HepG2 (cell line): ENCODE measurements around the gene TIGAR. TPM values are rescaled to one million over a fixed set of nuclear protein-coding genes. Genes with fewer than 3 reads are reported as not detected.

ENCODE experiments used
- ARNT2 ChIP-seq: sonication (generic); formaldehyde crosslinking; IDR thresholded peaks from 2 replicates; pipeline ENCODE4 v1.8.0; 2022; ENCODE audit warnings: mild to moderate bottlenecking, low read depth, missing genetic modification reagents, moderate library complexity
- ELF3 ChIP-seq: IDR thresholded peaks from 2 replicates; pipeline ENCODE4 v1.6.1; 2016; ENCODE audit warnings: missing genetic modification reagents, missing compliant biosample characterization
- HOXA5 ChIP-seq: sonication (generic); formaldehyde crosslinking; IDR thresholded peaks from 2 replicates; pipeline ENCODE4 v1.4.0; 2020; ENCODE audit warnings: missing genetic modification reagents
- MTERF4 ChIP-seq: sonication (generic); formaldehyde crosslinking; IDR thresholded peaks from 2 replicates; pipeline ENCODE4 v1.8.0; 2023; ENCODE audit warnings: mild to moderate bottlenecking, missing genetic modification reagents
- MYPOP ChIP-seq: sonication (generic); formaldehyde crosslinking; IDR thresholded peaks from 2 replicates; pipeline ENCODE4 v1.8.1; 2023; ENCODE audit warnings: mild to moderate bottlenecking, moderate library complexity, missing genetic modification reagents
- SALL1 ChIP-seq: sonication (generic); formaldehyde crosslinking; IDR thresholded peaks from 2 replicates; pipeline ENCODE4 v1.8.0; 2022; ENCODE audit warnings: mild to moderate bottlenecking, missing genetic modification reagents
- SMC3 ChIP-seq: IDR thresholded peaks from 2 replicates; pipeline ENCODE4 v1.6.1; 2011; ENCODE audit warnings: low read length, improper control_type of control experiment
- THAP7 ChIP-seq: sonication (generic); formaldehyde crosslinking; IDR thresholded peaks from 2 replicates; pipeline ENCODE4 v1.8.1; 2023; ENCODE audit warnings: mild to moderate bottlenecking, missing genetic modification reagents
- WIZ ChIP-seq: sonication (generic); formaldehyde crosslinking; IDR thresholded peaks from 2 replicates; pipeline ENCODE4 v1.5.1; 2020; ENCODE audit warnings: mild to moderate bottlenecking, missing genetic modification reagents
- ZFP82 ChIP-seq: sonication (generic); formaldehyde crosslinking; IDR thresholded peaks from 2 replicates; pipeline ENCODE4 v1.5.1; 2020; ENCODE audit warnings: mild to moderate bottlenecking, missing genetic modification reagents, borderline replicate concordance
- ZNF224 ChIP-seq: sonication (generic); formaldehyde crosslinking; IDR thresholded peaks from 2 replicates; pipeline ENCODE4 v1.5.0; 2020; ENCODE audit warnings: mild to moderate bottlenecking, missing genetic modification reagents
- ZNF326 ChIP-seq: sonication (generic); formaldehyde crosslinking; IDR thresholded peaks from 2 replicates; pipeline ENCODE4 v1.4.0; 2020; ENCODE audit warnings: missing genetic modification reagents, borderline replicate concordance
- ZNF441 ChIP-seq: sonication (generic); formaldehyde crosslinking; IDR thresholded peaks from 2 replicates; pipeline ENCODE4 v1.7.0; 2021; ENCODE audit warnings: missing genetic modification reagents, borderline replicate concordance
- ZNF451 ChIP-seq: sonication (generic); formaldehyde crosslinking; IDR thresholded peaks from 2 replicates; pipeline ENCODE4 v1.5.0; 2020; ENCODE audit warnings: mild to moderate bottlenecking, missing genetic modification reagents
- ZNF589 ChIP-seq: sonication (generic); formaldehyde crosslinking; conservative IDR thresholded peaks from 2 replicates; pipeline ENCODE4 v1.8.0; 2022; ENCODE audit warnings: mild to moderate bottlenecking, moderate library complexity, missing genetic modification reagents
- ZNF652 ChIP-seq: IDR thresholded peaks from 2 replicates; pipeline ENCODE4 v1.6.1; 2016; ENCODE audit warnings: low read depth, borderline replicate concordance
- ZNF766 ChIP-seq: sonication (generic); formaldehyde crosslinking; IDR thresholded peaks from 2 replicates; pipeline ENCODE4 v1.5.0; 2020; ENCODE audit warnings: missing genetic modification reagents, borderline replicate concordance
- ZNF782 ChIP-seq: sonication (generic); formaldehyde crosslinking; IDR thresholded peaks from 2 replicates; pipeline ENCODE4 v1.4.0; 2020; ENCODE audit warnings: missing genetic modification reagents, mild to moderate bottlenecking, borderline replicate concordance
- polyA plus RNA-seq, 8 experiments: library from polyadenylated mRNA; depleted of rRNA in 3 of 8; stranded (reverse) in 7 of 8; unstranded in 1 of 8; fragments of >200 nt; fragmentation: Illumina TruSeq in 4 of 8; extraction: Trizol in 4 of 8; gene quantifications; 2 replicates each; pipeline versions ENCODE4 v1.2.1 to v1.2.3, GENCODE V29; 2011 to 2016; ENCODE audit warnings: low read depth in 4 of 8, missing spikeins in 1 of 8, mixed read lengths in 1 of 8; ENCODE audit not compliant: insufficient read depth in 1 of 8
- total RNA-seq, 5 experiments: library from RNA; depleted of rRNA; stranded (reverse); fragments of >200 nt; fragmentation: Illumina TruSeq; extraction: Trizol; gene quantifications; 2 replicates each; pipeline ENCODE4 v1.2.3, GENCODE V29; 2016; ENCODE audit warnings: low read depth in 1 of 5
- TF ChIP-seq, protein P1 (sequence below): sonication (generic); formaldehyde crosslinking; IDR thresholded peaks from 2 replicates; pipeline ENCODE4; 2020; ENCODE audit warnings: missing genetic modification reagents, mild to moderate bottlenecking, borderline replicate concordance

Gene TIGAR
- total and polyA plus RNA-seq, 2 of the 13 experiments (the other 11 are each of a cell fraction or from before 2014, with no cell fraction given), result 2.6 to 21.8 TPM

DNA sequence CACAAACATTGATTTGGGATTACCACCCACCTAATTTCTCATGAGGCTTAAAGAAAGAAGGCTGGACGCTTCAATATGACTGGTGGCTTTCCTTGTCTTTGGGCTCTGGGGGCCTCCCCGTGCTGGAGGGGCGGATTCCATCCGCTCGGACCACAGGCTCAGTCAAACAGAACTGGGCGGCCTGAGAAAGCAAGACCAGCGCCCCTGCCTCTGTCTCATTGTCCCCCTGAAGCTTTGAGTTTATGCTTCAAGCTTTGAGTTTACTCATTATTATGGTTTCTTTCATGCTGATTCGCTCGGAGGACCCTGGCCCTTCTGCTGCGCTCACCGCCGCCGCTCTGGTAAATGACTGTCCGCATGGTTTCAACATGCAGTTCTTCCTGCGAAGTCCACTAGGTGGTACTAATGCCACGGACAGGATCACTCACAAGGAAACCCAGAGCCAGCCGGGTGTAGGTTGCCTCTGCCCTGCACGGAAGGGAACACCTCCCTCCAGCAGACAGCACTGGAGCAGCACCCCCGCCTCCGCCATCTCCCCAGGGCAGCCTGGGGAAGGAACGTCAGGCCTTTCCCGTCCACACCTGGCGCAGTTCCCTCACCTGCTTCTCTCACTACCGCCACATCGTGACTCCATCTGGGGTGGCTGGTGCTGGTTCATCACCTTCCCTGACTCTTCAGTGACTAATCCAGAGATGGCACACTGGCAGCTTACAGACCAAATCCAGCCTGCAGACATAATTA is 13.2 kb upstream of the TIGAR start (continued):
- TF ChIP-seq MYPOP (CRISPR knock-in tag) (peak; percentile 45; the same call in 1 of the 2 replicates), MTERF4 (CRISPR knock-in tag) (no peak), ZNF224 (CRISPR knock-in tag) (no peak), ZNF782 (CRISPR knock-in tag) (no peak), ZFP82 (CRISPR knock-in tag) (no peak), THAP7 (no peak), HOXA5 (no peak), ZNF326 (CRISPR knock-in tag) (no peak), SALL1 (CRISPR knock-in tag) (peak; percentile 39; the same call in 1 of the 2 replicates), WIZ (CRISPR knock-in tag) (no peak), ARNT2 (CRISPR knock-in tag) (no peak), ZNF652 (CRISPR knock-in tag) (no peak), ZNF451 (CRISPR knock-in tag) (no peak), ZNF441 (CRISPR knock-in tag) (no peak), ZNF589 (CRISPR knock-in tag) (no peak), ELF3 (CRISPR knock-in tag) (peak; percentile 33; the same call in 1 of the 2 replicates), SMC3 (peak; percentile 70), ZNF766 (0 out of 2 replicates have a peak, but pooled peaks have one; percentile 73)
- TF ChIP-seq, protein P1, sequence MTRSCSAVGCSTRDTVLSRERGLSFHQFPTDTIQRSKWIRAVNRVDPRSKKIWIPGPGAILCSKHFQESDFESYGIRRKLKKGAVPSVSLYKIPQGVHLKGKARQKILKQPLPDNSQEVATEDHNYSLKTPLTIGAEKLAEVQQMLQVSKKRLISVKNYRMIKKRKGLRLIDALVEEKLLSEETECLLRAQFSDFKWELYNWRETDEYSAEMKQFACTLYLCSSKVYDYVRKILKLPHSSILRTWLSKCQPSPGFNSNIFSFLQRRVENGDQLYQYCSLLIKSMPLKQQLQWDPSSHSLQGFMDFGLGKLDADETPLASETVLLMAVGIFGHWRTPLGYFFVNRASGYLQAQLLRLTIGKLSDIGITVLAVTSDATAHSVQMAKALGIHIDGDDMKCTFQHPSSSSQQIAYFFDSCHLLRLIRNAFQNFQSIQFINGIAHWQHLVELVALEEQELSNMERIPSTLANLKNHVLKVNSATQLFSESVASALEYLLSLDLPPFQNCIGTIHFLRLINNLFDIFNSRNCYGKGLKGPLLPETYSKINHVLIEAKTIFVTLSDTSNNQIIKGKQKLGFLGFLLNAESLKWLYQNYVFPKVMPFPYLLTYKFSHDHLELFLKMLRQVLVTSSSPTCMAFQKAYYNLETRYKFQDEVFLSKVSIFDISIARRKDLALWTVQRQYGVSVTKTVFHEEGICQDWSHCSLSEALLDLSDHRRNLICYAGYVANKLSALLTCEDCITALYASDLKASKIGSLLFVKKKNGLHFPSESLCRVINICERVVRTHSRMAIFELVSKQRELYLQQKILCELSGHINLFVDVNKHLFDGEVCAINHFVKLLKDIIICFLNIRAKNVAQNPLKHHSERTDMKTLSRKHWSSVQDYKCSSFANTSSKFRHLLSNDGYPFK, result peak; percentile 33; the same call in 1 of the 2 replicates
